Spleen (tissue), 7 donors: ENCODE results near the gene ICOS.

Source experiments
- POLR2A ChIP-seq, 3 donors: fragments of 450-650 bp; IDR thresholded peaks; one replicate each; pipeline ENCODE4 v1.5.1; 2017; ENCODE audit warnings: antibody characterized with exemption in 3 of 3, mild to moderate bottlenecking in 1 of 3
- TF ChIP-seq, protein P1 (sequence below), 11 experiments: fragments of 200-600 bp in 7 of 11; fragments of 450-650 bp in 4 of 11; sonication (generic) in 4 of 11; IDR thresholded peaks in 8 of 11; conservative IDR thresholded peaks in 3 of 11; 1 replicate in 7 of 11; 2 replicates in 4 of 11; pipeline versions ENCODE4 v1.4.0 to v1.8.0; 2016 to 2021; ENCODE audit warnings: antibody characterized with exemption in 11 of 11, inconsistent platforms in 4 of 11, mild to moderate bottlenecking in 1 of 11
- donor health status: DM: no; HTN: no; CAD: no; lungs with moderate emphysema.
- donor health status: DM: no; HTN: no; CAD: no.
- donor health status: DM: no; HTN: no; CAD: no.

DNA sequence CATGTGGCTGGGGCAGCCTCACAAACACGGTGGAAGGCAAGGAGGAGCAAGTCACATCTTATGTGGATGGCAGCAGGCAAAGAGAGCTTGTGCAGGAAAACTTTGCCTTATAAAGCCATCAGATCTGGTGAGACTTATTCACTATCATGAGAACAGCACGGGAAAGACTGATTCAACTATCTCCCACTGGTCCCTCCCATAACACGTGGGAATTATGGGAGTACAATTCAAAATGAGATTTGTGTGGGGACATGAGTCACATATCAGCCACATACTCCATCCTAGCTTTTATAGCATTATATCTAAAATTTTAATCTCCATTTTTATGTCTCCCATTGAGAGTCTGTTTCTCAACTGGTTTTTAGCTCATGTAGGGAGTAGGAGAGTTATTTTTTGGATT, 45.7 kb downstream of the ICOS start:
- TF ChIP-seq, protein P1, sequence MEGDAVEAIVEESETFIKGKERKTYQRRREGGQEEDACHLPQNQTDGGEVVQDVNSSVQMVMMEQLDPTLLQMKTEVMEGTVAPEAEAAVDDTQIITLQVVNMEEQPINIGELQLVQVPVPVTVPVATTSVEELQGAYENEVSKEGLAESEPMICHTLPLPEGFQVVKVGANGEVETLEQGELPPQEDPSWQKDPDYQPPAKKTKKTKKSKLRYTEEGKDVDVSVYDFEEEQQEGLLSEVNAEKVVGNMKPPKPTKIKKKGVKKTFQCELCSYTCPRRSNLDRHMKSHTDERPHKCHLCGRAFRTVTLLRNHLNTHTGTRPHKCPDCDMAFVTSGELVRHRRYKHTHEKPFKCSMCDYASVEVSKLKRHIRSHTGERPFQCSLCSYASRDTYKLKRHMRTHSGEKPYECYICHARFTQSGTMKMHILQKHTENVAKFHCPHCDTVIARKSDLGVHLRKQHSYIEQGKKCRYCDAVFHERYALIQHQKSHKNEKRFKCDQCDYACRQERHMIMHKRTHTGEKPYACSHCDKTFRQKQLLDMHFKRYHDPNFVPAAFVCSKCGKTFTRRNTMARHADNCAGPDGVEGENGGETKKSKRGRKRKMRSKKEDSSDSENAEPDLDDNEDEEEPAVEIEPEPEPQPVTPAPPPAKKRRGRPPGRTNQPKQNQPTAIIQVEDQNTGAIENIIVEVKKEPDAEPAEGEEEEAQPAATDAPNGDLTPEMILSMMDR (IDR thresholded peaks at IDR 0.05 in 8 of 11, conservative IDR thresholded peaks at IDR 0.05 in 3 of 11) = no peak
- no peak for TF ChIP-seq POLR2A (IDR thresholded peaks at IDR 0.05)
